ENCODE measurements around the gene CACNB1. TPM values are rescaled to one million over a fixed set of nuclear protein-coding genes. Genes with fewer than 3 reads are reported as not detected.

Gene CACNB1
- total and polyA plus RNA-seq, 2 donors (not counting 1 experiment from before 2014, with no cell fraction given) = 3.8 to 12.4 TPM

- peak within 1 kb of the TSS; percentile 89 to 99 for H3K27ac ChIP-seq (ENCODE audit: low read length in 2 of 2)
- POLR2A ChIA-PET = interaction anchor here (0.6 to 1.9 kb wide), 16 partner anchors 9 to 530 kb away, joined by 3 to 19 read pairs (median 5); partner anchors contain the start of genes CDK12, LASP1, MIEN1 and RPL23
- peaks cover 57% of the 10 kb centered on the region for H3K4me1 Mint-ChIP-seq
- peak; percentile 82 for ATAC-seq (ENCODE audit: low read depth)
- peaks cover 20% of the 10 kb centered on the region for H3K79me2 ChIP-seq (ENCODE audit: control insufficient read depth, insufficient read depth, low read length)
- peak within 1 kb of the TSS; percentile 91 for H3K9ac ChIP-seq (ENCODE audit: low read length)
- CTCF ChIA-PET = interaction anchor here (1.0 to 18.9 kb wide), 8 partner anchors 9 to 217 kb away, joined by 3 to 707 read pairs (median 11); no protein-coding TSS in a partner anchor
- H3K36me3 ChIP-seq (replicated peaks in 1 of 2; ENCODE audit: control extremely low read depth in 1 of 2, control insufficient read depth in 1 of 2, extremely low read depth in 1 of 2, insufficient read depth in 2 of 2, low read length in 1 of 2) = peaks cover 4 to 41% of the 10 kb centered on the region in 2 experiments
- peak within 1 kb of the TSS; percentile 83 for H3K4me2 ChIP-seq (replicated peaks; ENCODE audit: low read depth, low read length, poor library complexity, severe bottlenecking)
- peak within 1 kb of the TSS; percentile 89 for H3K4me3 Mint-ChIP-seq
- H3K9me3 Mint-ChIP-seq (ENCODE audit: insufficient read depth) = no peaks in the 10 kb centered on the region
- H3K27ac Mint-ChIP-seq = peak within 1 kb of the TSS; percentile 100
- peak within 1 kb of the TSS; percentile 74 for H2AFZ ChIP-seq (ENCODE audit: insufficient read depth, low read depth, low read length, poor library complexity, severe bottlenecking)
- peaks cover 38% of the 10 kb centered on the region for H4K20me1 ChIP-seq (ENCODE audit: control insufficient read depth, insufficient read depth, low read length, poor library complexity, severe bottlenecking)
- intact Hi-C loops (cut with micrococcal nuclease) = loop anchor here (1.0 to 10.0 kb wide), 2 partner anchors 9 to 205 kb away; partner anchors contain the start of gene FBXL20
- no peaks in the 10 kb centered on the region for H3K27me3 Mint-ChIP-seq
- H3K9me3 ChIP-seq (ENCODE audit: control extremely low read depth in 1 of 3, control insufficient read depth in 2 of 3, insufficient read depth in 1 of 3, low read length in 2 of 3) = no peaks in the 10 kb centered on the region
- TF ChIP-seq EZH2 (IDR thresholded peaks at IDR 0.05; ENCODE audit: borderline replicate concordance, insufficient read depth, low read depth, low read length, poor library complexity, severe bottlenecking) = no peak
- TF ChIP-seq, protein P1, sequence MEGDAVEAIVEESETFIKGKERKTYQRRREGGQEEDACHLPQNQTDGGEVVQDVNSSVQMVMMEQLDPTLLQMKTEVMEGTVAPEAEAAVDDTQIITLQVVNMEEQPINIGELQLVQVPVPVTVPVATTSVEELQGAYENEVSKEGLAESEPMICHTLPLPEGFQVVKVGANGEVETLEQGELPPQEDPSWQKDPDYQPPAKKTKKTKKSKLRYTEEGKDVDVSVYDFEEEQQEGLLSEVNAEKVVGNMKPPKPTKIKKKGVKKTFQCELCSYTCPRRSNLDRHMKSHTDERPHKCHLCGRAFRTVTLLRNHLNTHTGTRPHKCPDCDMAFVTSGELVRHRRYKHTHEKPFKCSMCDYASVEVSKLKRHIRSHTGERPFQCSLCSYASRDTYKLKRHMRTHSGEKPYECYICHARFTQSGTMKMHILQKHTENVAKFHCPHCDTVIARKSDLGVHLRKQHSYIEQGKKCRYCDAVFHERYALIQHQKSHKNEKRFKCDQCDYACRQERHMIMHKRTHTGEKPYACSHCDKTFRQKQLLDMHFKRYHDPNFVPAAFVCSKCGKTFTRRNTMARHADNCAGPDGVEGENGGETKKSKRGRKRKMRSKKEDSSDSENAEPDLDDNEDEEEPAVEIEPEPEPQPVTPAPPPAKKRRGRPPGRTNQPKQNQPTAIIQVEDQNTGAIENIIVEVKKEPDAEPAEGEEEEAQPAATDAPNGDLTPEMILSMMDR (IDR thresholded peaks at IDR 0.05) = no peak
- under 1% methylated on average over 40 of the region's 52 CpGs for WGBS (ENCODE audit: insufficient coverage)
- peak within 1 kb of the TSS; percentile 78 to 100 (median 95) for H3K4me3 ChIP-seq (ENCODE audit: control extremely low read depth in 1 of 5, extremely low read depth in 1 of 5, insufficient read depth in 1 of 5, low read depth in 2 of 5, low read length in 4 of 5)
- peak; percentile 95 for DNase-seq
- H3K4me1 ChIP-seq (ENCODE audit: control insufficient read depth in 2 of 2, insufficient read depth in 2 of 2, low read length in 2 of 2) = peaks cover 37 to 61% of the 10 kb centered on the region in 2 donors
- H3K27me3 ChIP-seq (replicated peaks in 1 of 4; ENCODE audit: control extremely low read depth in 1 of 4, control insufficient read depth in 3 of 4, insufficient read depth in 4 of 4, low read length in 3 of 4) = no peaks in the 10 kb centered on the region
These were observed 2.8 kb upstream of the CACNB1 start, which contains the start of gene RPL19 for GRCh38 chr17:39200070-39200879. TSS of gene RPL19 (plus strand) at chr17:39200283. CDS start at chr17:39200345, 62 bp downstream.

All from B cell (primary cell).